SH-SY5Y (cell line): Measurements from ENCODE around the gene ZBTB8A.

Source experiments
- GATA2 ChIP-seq: IDR thresholded peaks from 2 replicates; pipeline ENCODE4 v1.6.1; 2011; ENCODE audit warnings: mild to moderate bottlenecking, low read depth, low read length
- GATA3 ChIP-seq: IDR thresholded peaks from 2 replicates; pipeline ENCODE4 v1.6.1; 2011; ENCODE audit warnings: low read depth, mild to moderate bottlenecking, low read length, moderate library complexity

DNA sequence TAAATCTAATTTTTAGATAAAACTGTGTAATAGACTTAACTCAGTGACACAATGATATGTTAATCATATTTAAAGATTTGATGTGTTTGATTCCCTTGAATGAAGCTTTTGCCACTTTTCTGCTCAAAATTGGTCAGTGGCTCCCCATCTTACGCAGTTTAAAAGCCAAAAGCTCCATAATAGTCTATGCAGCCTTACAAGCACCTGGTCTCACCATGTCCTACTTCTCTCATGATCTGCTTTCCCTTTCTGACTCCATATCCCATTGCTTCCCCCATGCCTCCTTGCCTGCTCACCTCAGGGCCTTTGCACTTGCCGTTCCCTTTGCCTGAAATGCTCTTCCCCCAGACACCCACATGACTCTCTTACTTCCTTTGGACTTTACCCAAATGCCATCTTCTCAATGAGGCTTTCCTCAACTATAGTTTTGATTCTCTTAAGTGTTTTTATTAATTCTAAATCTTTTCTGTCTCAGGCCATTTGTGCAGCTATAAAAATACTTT, 1.9 kb downstream of the ZBTB8A start:
- TF ChIP-seq GATA2 (no peak), GATA3 (no peak)
